Left renal pelvis (tissue), 4 donors: ENCODE data around the gene KCNIP3. TPM values are rescaled to one million over a fixed set of nuclear protein-coding genes. Genes with fewer than 3 reads are reported as not detected.

Experiments
- polyA plus RNA-seq, 4 donors: library from polyadenylated mRNA; unstranded; fragments of 120-200 nt; gene quantifications; one replicate each; pipeline ENCODE4 v1.2.1, GENCODE V29; 2013; ENCODE audit not compliant: insufficient read length in 4 of 4

KCNIP3 gene
- polyA plus RNA-seq, 4 donors = 8.7 to 18.9 (median 11.4) TPM

Other genes with a start within 250 kb of the KCNIP3 start
- 10 to 100 TPM; 46.3 to 91.0 (median 66.9) TPM for gene MRPS5, start 175.5 kb upstream of the KCNIP3 start, polyA plus RNA-seq
- gene ZNF514, start 137.5 kb upstream of the KCNIP3 start, polyA plus RNA-seq = 10 to 100 TPM; 18.3 to 42.7 (median 24.7) TPM
- 1 to 10 TPM; 7.2 to 9.7 (median 8.9) TPM for gene ZNF2, start 131.5 kb upstream of the KCNIP3 start, polyA plus RNA-seq
- 1 to 10 TPM; 4.7 to 5.3 (median 5.1) TPM for gene ZNF892, start 89.8 kb upstream of the KCNIP3 start, polyA plus RNA-seq
- gene PROM2, start 22.9 kb upstream of the KCNIP3 start, polyA plus RNA-seq = 10 to 100 TPM in 3 of 4 donors, 1 to 10 TPM in 1; 1.7 to 50.5 (median 31.7) TPM
- gene FAHD2A, start 105.4 kb downstream of the KCNIP3 start, polyA plus RNA-seq = 10 to 100 TPM; 29.8 to 51.5 (median 35.5) TPM
- gene TRIM43B, start 187.4 kb downstream of the KCNIP3 start, polyA plus RNA-seq = under 1 TPM in 1 of 4 donors, not detected in 3; 0.67 TPM